Ishikawa (cell line): ENCODE measurements around the gene ACSS1.

Experiments used
- TF ChIP-seq, protein P1 (sequence below): IDR thresholded peaks from 2 replicates; pipeline ENCODE4 v1.6.1; 2012
- TF ChIP-seq, protein P2 (sequence below): IDR thresholded peaks from 2 replicates; pipeline ENCODE4 v1.6.1; 2012

- TF ChIP-seq, protein P1, sequence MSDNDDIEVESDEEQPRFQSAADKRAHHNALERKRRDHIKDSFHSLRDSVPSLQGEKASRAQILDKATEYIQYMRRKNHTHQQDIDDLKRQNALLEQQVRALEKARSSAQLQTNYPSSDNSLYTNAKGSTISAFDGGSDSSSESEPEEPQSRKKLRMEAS = no peak
- TF ChIP-seq, protein P2, sequence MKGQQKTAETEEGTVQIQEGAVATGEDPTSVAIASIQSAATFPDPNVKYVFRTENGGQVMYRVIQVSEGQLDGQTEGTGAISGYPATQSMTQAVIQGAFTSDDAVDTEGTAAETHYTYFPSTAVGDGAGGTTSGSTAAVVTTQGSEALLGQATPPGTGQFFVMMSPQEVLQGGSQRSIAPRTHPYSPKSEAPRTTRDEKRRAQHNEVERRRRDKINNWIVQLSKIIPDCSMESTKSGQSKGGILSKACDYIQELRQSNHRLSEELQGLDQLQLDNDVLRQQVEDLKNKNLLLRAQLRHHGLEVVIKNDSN = no peak
Observed at GRCh38 chr20:25077610-25078169, 19.8 kb upstream of the ACSS1 start.
